Testis (tissue), 3 donors: ENCODE results near the gene COBL. TPM values are rescaled to one million over a fixed set of nuclear protein-coding genes. Genes with fewer than 3 reads are reported as not detected.

ENCODE experiments used
- DNase-seq: peaks from one replicate; pipeline ENCODE4 v3.0.0-alpha.2; 2019
- H3K27ac ChIP-seq, 2 donors: fragments of 200-600 bp; sonication (generic); one replicate each; pipeline ENCODE4 v1.5.1; 2019
- H3K27me3 ChIP-seq: fragments of 200-600 bp; sonication (generic); one replicate; pipeline ENCODE4 v1.5.1; 2019
- H3K36me3 ChIP-seq: fragments of 200-600 bp; sonication (generic); one replicate; pipeline ENCODE4 v1.5.1; 2017; ENCODE audit warnings: low read depth; ENCODE audit errors: missing control alignments
- H3K4me1 ChIP-seq: fragments of 200-600 bp; sonication (generic); one replicate; pipeline ENCODE4 v1.5.1; 2019
- H3K4me3 ChIP-seq, 2 donors: fragments of 200-600 bp; sonication (generic); one replicate each; pipeline ENCODE4 v1.5.1; 2017 to 2019
- H3K9me3 ChIP-seq: fragments of 200-600 bp; sonication (generic); one replicate; pipeline ENCODE4 v1.5.1; 2017
- CTCF ChIP-seq, 3 experiments: fragments of 450-650 bp in 2 of 3; fragments of 200-600 bp in 1 of 3; sonication (generic) in 1 of 3; IDR thresholded peaks; one replicate each; pipeline ENCODE4 v1.5.1; 2016 to 2019; ENCODE audit warnings: antibody characterized with exemption in 3 of 3, mild to moderate bottlenecking in 2 of 3, moderate library complexity in 1 of 3
- POLR2A ChIP-seq: fragments of 450-650 bp; IDR thresholded peaks from one replicate; pipeline ENCODE4 v1.6.1; 2017; ENCODE audit warnings: antibody characterized with exemption, mild to moderate bottlenecking, moderate library complexity
- WGBS, 2 donors: methylation state at CpG; one replicate each; pipeline ENCODE4 v1.1.5; 2018; 5-methylcytosine and 5-hydroxymethylcytosine counted together
- intact Hi-C: fragments of 100-400 bp; cut with DNase I; formaldehyde crosslinking; loops from one replicate; pipeline ENCODE4 v1.15.1; 2023; ENCODE audit warnings: low total_unique reads
- polyA plus RNA-seq: library from polyadenylated mRNA; stranded (reverse); fragments of 350-450 nt; fragmentation: Illumina TruSeq; extraction: RNeasy Lipid Tissue Mini Kit (QIAGEN cat#74804); gene quantifications from one replicate; pipeline ENCODE4 v1.2.3, GENCODE V29; 2014; ENCODE audit warnings: low read depth, low replicate concordance; ENCODE audit not compliant: insufficient read depth
- total RNA-seq, 2 donors: library from RNA; depleted of rRNA; stranded (reverse); fragments of >200 nt; gene quantifications; one replicate each; pipeline ENCODE4 v1.2.3, GENCODE V29; 2016

The COBL gene
- total and polyA plus RNA-seq, 3 donors from 2014 or later: 9.2 to 14.8 (median 12.3) TPM

- no peaks in the 10 kb centered on the region for H3K9me3 ChIP-seq
- no peaks in the 10 kb centered on the region for H3K4me1 ChIP-seq
- H3K27me3 ChIP-seq: no peaks in the 10 kb centered on the region
- no peak overlapping the region for H3K4me3 ChIP-seq
- 75 to 91% methylated on average over 1 to 3 of the region's 3 CpGs for WGBS, 2 donors
- TF ChIP-seq CTCF (IDR thresholded peaks at IDR 0.05) (no peak), POLR2A (no peak)
- no peaks in the 10 kb centered on the region for H3K36me3 ChIP-seq
- DNase-seq: no peak
- intact Hi-C loops: no loop called here
- H3K27ac ChIP-seq: no peak overlapping the region
These were observed 278.0 kb downstream of the COBL start for GRCh38 chr7:51038573-51038972.

- Histone ChIP-seq H3K4me1 (no peaks in the 10 kb centered on the region), H3K4me3 (no peak overlapping the region), H3K9me3 (no peaks in the 10 kb centered on the region), H3K27ac (no peak overlapping the region), H3K36me3 (no peaks in the 10 kb centered on the region), H3K27me3 (no peaks in the 10 kb centered on the region)
- TF ChIP-seq CTCF (IDR thresholded peaks at IDR 0.05): no peak
- TF ChIP-seq POLR2A: no peak
- 74 to 82% methylated on average over 8 of the region's 8 CpGs for WGBS, 2 donors
- no peak for DNase-seq
- intact Hi-C loops: no loop called here
These were observed 280.9 kb downstream of the COBL start for GRCh38 chr7:51035716-51036115.

GRCh38 chr7:51034521-51035264 is 281.9 kb downstream of the COBL start:
- Histone ChIP-seq H3K9me3 (no peaks in the 10 kb centered on the region), H3K4me3 (no peak overlapping the region), H3K36me3 (no peaks in the 10 kb centered on the region), H3K27ac (no peak overlapping the region), H3K4me1 (no peaks in the 10 kb centered on the region), H3K27me3 (no peaks in the 10 kb centered on the region)
- DNase-seq: no peak
- intact Hi-C loops: no loop called here
- no peak for TF ChIP-seq CTCF (IDR thresholded peaks at IDR 0.05)
- no peak for TF ChIP-seq POLR2A
- 44 to 49% methylated on average over 9 of the region's 10 CpGs for WGBS, 2 donors

- DNase-seq: no peak
- intact Hi-C loops: no loop called here
- Histone ChIP-seq H3K4me1 (no peaks in the 10 kb centered on the region), H3K4me3 (no peak overlapping the region), H3K36me3 (no peaks in the 10 kb centered on the region), H3K9me3 (no peaks in the 10 kb centered on the region), H3K27me3 (no peaks in the 10 kb centered on the region), H3K27ac (no peak overlapping the region)
- WGBS, 2 donors: 48 to 56% methylated on average over 8 of the region's 8 CpGs
- TF ChIP-seq CTCF (IDR thresholded peaks at IDR 0.05): no peak
- no peak for TF ChIP-seq POLR2A
These were observed 282.7 kb downstream of the COBL start for GRCh38 chr7:51033727-51034520.
